Hematopoietic multipotent progenitor cell treated with erythropoietin and hydrocortisone succinate and interleukin-3 and kit ligand, for 6 days (in vitro differentiated cells): Measurements from ENCODE around the gene USP10.

ENCODE experiments used
- DNase-seq: peaks from one replicate; pipeline ENCODE4 v3.0.0-alpha.2; 2015

The USP10 gene

DNA sequence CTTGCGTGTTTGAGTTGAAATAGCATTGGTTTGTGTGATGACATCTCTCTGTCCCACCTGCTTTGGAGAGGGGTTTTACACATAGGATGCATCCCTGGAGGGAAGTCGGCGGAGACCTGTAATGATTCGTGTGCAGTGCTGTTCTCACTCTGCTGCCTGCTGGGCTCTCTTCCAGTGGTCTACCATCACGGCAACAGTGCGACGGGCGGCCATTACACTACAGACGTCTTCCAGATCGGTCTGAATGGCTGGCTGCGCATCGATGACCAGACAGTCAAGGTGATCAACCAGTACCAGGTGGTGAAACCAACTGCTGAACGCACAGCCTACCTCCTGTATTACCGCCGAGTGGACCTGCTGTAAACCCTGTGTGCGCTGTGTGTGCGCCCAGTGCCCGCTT is 78.9 kb downstream of the USP10 start:
- DNase-seq, result no peak

DNA sequence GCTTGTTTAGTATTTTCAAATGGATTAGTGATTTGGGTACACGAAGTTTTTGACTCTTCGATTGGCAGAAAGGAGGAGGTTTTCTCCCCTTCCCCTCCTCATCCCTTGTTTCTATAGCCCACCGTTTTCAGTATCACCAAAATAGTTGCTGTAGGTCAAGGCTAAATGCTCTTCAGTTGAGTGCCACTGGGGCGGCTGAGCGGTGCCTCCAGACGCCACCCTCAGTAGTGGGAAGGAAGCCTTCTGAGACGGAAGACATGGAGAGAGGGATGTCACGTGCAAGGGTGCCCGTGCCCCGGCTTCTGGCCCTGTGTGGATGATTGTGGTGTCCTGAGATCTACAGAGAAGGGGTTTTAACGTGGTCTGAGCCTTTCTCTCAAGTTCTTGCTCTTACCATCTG is 80.3 kb downstream of the USP10 start:
- no peak for DNase-seq

DNA sequence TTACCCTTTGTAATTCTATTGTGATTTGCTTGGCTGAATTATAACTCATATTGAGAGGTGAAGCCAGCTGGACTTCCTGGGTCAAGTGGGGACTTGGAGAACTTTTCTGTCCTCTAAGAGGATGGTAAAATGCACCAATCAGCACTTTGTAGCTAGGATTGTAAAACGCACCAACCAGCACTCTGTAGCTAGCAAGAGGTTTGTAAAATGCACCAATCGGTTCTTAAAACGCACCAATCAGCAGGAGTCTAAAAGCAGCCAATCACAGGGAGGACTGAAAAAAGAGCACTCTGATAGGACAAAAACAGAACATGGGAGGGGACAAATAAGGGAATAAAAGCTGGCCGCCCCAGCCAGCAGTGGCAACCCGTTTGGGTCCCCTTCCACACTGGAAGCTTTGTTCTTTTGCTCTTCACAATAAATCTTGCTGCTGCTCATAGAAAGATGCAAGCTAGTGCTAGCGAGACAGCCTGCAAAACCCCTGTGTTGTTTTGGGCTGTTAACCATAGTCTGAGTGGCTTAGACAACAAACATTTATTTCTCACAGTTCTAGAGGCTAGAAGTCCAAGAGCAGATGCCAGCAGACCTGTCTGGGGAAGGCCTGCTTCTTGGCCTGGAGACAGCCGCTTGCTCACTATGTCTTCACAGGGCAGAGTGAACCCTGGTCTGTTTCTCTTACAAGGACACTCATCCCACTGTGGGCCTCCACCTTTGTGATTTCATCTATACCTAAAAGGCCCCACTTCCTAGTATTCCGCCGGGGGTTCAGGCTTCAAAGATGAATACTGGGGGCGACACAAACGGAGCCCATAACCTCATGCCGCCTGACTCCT is 81.0 kb downstream of the USP10 start:
- DNase-seq, result no peak

DNA sequence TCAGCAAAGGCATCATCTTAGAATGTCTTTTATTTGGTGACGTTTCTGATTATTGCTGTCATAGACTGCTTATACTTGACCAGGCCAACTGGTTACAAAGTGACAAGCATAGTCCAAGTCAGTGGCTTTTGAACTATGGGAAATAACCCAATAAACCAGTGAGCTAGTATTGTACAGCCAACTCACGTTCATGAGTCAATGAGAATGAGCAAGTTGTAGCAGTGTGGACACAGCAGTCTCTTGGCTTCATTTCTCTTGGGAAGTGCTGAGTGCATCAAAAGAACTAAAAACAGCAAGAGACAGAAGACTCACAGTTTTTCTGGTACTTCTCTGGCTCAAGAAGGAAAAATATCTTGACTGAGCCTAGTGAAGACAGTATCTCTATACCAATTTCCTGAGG is 83.0 kb downstream of the USP10 start:
- no peak for DNase-seq

DNA sequence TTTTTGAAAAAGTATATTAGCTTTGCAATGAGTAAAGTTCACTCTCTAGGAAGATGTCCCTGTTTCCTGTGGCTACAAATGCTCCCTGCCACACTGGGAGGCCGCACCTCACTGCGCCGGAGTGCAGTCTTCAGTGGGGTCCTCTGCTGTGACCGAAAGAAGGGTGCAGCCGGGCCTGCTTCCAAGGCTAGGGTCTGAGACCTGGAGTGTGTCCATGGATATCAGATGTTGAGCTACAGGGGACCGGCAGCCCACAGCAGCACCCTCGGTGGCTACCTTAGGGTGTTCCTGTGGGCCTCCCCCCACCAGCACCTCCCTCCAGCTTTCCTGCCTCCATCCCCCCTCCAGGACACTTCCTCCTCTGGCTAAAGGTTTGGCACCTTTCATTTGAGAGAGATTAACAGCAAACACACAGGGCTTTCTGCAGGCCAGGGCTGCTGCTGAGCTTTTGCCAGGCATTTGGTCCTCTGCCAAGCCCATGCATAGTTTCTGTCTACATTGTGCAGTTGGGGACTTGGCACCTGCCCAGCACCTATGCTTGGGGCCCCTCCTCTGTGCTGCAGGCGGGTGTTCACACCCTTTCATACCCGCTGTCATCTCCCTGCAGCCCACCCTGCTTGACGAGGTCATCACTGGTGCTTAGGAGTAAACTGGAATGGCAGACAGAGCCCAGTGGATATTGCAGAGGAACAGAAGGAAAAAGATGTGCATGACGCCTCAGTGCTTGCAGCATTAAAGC is 86.2 kb downstream of the USP10 start:
- DNase-seq, result peak; percentile 73

DNA sequence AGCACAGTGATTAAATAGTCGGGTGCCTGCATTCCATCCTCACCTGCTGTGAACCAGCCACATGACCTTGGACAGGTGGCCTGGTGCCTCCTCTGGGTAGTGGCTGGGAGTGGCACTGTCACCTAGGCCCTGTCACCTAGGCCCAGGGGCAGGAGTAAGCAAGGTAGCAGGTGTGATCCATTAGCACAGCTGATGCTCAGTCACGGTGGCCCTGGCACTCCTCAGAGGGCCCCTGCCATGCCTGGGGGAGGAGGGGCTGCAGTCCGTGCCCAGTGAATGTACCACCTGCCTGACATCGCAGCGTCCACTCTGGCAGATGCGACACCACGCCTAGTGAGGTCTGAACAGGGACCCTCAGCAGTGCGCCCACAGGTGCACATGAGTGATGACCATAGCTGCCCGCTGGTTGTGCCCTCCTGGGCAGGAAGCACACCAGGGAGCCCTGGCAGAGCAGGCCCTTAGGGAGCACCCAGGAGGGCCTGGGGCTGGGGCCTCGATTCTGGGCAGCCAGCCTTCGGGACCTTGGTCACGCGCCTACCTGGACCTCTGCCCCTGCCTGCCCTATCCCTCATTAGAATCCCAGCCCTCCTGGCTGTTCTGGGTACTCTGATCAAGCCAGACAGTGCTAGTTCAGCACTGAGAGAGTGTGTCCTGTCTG is 86.9 kb downstream of the USP10 start:
- DNase-seq, result no peak

DNA sequence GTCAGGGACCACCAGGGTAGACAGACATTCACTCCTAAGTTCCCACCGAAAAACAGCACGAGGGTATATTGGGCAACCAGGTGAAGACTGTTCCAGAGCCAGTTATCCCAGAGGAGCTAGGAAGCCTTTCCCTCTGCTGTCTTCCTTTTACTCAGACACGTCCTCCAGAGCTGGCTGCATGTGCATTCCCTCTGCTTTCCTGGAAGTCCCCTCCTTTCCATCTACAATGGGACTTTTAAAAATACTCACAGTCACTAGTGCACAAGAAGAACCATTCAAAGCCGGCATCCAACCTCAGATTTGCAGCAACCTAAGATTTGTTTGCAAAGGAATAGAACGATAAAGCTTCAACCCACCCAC is 87.4 kb downstream of the USP10 start:
- no peak for DNase-seq

DNA sequence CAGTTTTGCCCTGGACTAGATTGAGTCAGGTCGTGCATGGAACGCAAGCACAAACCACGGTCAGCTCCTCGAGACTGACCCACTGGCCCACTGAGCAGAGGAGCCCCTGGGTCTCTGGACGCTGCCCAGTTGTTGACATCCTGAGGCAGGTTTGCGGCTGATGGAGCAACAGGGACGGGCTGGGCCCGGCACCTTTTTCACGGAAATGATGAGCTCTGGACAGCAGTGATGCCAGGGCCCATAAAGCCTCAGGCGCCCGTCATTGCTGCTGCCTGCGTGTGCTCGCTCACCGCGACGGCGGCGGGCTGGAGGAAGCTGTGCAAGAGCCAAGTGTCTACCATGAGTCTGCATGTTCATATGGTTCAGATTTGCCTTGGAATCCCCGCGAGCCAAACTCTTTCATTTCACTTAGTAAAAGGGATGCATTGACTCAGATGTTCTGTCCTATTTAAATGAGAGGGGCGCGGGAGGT is 89.2 kb downstream of the USP10 start:
- DNase-seq, result no peak

DNA sequence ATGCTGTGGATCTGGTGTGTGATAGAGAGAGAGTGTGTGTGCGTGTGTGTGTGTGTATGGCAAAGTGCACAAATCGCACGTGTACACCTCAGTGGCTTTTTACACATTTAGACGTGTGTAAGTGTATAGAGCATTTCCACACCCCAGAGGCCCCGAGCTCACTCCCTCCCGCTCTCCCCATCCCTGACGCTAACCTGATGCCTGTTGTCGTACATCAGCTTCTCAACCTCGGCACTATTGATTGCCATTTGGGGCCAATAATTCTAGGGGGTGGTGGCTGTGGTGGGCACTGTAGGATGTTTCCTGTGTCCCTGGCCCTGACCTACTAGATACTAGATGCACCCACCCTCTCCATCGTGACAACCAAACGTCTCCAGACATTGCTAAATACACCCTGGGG is 89.6 kb downstream of the USP10 start:
- DNase-seq, result no peak

DNA sequence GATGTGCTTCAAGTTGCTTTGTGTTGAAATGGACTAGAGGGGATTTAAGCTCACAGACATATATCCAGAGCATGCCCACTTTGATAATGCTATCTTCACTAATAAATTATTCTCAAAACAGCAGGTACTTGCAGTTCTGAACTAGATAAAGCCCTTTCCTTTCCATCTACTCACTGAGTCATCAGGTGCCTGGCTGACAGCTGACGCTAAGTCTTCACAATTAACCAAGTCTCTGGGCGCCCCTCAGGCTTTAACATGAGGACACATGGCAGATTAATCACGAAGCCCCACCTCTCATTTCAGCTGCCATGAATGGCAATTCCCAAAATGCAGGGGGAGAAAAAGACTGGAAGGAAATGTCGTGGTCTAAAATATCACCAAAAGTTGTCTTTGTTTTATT is 90.5 kb downstream of the USP10 start:
- no peak for DNase-seq

DNA sequence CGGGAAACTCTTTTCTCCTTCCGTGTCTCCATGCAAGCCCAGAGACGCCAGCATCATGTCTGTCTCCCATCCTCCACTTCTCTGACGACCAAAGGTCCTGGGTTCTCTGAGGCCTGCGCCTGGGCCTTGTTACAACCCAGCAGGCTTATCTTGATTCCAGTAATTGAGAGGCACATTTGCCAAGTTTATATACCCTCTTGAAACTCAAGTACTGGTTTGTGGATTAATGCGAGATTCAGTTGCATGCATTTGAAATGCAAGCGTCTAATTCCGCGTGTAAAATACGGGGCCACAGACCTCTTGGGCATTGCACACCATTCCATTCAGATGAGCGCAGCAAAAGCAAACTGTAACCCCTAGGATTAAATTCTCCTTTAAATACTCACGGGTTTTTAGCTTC is 91.3 kb downstream of the USP10 start:
- no peak for DNase-seq

DNA sequence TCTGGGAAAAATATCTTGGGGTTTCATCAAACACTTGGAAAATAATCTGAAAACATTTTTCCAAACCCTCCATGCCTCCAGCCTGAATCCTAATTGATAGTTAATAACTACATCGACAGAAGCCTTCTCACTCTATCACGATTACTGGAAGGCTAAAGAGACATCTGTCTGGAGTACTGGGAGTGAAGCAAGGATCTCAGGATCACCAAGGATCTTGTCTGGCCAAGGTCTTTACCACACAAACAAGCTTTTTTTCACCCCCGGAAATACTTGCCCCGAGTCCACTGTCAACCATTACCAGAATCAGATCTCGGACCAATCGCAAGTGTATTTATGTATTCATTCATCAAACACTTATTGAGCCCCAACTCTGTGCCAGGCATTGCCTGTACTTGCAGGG is 91.7 kb downstream of the USP10 start:
- DNase-seq, result no peak

DNA sequence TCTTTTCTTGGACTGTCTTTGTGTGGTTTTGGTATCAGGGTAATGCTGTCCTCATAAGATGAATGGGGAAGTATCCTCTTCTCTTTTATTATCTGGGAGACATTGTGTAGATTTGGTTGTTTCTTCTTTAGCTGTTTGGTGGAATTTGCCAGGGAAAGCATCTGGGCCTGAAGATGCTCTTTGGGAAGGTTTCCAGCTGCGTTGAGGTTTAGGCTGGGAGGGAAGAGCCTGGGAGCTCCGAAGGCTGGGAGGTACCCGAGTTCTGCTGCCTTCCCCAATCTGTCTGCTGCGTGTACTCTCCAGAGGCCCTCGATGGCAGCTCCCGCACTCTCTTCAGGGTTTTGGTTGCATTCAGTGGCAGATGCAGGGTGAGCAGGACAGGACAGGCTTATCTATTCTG is 94.4 kb downstream of the USP10 start:
- DNase-seq, result no peak

DNA sequence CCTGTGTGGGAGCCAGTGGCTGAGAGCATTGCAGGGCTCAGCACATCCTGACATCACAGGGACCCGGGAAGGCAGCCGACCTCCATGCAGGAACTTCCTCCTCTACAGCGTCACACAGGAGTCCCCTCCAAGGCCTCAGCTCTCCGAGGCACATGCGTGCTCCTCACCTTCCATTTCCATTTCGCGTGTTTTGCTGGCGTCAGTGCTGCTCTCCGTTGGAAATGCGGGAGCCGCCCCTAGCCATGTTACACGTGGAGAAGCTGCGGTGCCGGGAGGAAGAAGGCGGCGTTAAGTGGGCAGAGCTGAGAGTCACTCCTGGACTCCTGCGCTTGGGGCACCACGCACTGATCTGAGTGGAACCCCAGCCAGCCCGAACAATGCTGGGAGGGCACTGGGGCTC is 94.8 kb downstream of the USP10 start:
- DNase-seq, result no peak

DNA sequence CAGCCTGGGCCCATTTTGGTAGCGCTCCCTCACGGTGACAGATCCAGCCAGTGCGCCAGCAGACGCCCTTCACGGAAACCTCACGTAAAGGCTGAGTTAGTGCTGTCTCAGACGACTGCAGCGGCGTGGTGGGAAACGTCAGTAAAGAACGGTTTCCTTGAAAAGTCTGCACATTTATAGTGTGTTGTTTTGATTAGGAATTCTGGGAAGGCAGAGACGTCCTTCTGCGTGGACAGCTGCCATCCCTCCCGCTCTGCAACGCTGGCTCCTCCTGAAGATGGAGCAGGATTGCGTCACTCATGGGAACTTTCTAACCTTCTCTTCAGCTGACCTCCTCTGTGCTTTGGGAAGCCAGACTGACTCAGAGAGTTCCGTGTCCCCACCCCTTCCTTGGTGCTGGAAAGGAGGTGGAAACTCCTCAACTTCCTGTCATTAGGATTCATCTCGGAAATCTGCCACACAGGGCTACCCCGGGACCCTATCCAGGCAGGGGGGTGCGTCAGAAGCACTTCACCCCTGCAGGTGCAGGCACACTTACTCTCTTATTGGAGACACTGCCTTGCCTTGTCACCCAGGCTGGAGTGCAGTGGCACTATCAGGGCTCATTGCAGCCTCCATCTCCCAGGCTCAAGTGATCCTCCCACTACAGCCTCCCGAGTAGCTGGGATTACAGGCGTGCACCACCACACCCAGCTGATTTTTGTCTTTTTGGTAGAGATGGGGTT is 95.7 kb downstream of the USP10 start:
- DNase-seq, result no peak

DNA sequence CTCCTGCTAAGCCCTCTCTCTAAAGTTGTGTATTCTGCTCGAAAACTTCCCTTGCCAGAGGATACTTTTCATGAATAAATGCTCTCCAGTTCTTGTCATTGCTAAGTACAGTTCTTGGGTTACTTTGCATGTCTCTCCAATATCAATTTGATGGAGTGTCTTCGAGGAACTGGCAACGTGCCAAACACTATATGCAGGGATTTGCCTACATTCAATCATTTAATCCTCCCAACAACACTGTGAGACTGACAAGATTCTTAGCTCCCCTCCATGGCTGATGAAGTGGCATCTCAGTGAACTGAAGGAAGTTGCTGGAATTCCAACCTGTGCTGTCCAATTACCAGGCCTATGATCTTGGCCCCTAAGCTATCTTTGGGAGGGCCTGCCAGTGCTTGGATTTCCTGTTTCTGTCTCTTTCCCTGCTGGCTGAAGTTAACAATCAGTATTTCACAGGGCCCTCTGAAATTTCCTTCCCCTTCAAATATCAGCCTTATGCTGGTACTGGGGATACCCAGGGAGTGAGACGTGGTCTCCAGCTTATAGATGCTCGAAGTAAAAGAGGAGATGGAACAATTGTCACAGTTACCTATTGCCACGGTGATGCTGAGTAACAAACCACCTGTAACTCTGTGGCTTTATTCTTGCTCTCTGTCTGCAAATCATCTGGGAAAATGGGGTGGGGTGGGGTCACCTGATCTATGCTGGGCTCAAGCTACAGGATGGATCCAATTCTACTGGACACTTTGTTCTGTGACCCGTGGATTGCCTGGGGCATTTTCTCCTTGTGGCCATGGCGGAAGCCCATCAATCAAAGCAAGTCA is 100.6 kb downstream of the USP10 start:
- DNase-seq, result no peak

DNA sequence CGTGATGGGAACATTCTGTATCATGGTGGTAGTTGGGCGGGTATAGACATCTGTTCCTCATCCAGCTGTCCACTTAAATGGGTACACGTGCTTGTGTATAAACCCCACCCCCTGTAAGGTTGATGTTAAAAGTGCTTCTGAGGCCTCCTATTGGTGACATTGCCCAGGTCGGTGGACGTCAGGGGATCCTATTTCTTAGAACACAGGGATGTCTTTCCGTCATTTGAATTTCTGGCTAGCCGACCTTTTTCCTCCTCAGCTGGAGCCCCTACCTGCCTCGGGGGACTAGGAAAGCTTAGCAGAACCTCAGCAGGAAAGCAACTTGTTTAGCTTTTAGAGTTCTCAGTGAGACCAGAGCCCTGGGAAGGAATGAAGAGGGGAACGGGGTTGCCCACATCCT is 103.3 kb downstream of the USP10 start:
- DNase-seq, result no peak

DNA sequence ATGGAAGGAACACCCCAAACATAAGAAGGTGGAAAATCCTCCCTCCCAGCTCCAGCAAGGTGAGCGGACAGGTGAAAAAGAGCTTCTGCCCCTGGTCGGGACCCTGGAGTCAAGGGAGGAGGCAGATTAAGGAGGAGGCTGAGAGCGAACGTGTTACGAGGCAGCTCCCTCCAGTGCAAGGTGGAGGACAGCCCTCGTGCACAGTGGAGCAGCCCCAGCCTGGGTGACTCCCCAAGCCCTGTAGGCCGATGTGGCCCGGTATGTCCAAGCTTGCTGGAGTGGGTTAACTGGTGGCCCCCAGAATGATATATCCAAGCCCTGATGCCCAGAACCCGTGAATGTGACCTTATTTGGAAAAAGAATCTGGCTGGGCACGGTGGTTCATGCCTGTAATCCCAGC is 104.5 kb downstream of the USP10 start:
- no peak for DNase-seq

DNA sequence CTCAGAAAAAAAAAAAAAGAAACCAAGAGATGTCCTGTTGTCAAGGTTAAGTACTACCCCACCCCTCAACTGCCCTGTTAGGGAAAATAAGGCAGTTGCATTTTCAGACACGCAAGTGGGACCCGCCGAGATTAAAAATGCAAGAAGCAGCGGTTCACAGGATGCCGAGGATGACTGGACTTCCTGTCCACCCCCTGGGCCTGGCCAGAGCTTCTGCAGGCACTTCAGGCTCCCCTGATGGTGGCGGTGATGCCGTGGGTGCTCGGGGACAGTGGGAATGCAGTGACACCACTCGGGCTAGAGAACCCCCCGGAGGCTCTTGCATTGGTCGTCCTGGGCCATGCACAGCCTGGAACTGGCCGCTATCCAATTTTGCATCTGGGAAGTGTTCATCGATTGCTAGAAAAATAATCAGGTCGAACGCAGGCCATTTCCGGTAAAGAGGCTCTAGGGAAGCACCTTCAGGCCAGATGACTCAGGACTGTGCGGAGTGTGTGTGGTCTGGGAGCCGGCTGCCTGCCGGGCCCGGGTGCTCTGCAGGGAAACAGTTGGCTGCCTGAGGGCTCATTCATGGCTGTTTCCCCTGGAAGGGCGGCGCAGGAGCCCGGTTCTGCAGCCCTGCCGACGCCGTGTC is 106.6 kb downstream of the USP10 start:
- no peak for DNase-seq

DNA sequence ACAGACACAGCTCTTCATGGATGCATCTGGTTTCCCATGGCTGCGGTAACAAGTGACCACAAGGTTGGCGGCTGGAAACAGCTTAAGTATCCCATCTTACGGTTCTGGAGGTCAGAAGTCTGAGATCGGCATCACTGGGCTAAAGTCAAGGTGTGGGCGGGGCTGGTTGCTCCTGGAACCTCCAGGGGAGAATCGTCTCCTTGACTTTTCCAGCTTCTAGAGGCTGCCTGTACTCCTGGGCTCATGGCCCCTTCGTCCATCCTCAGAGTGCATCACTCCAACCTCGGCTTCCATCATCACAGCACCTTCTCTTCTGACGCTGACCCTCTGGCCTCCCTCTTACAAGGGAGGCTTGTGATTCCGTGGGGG is 107.1 kb downstream of the USP10 start:
- DNase-seq, result no peak

DNA sequence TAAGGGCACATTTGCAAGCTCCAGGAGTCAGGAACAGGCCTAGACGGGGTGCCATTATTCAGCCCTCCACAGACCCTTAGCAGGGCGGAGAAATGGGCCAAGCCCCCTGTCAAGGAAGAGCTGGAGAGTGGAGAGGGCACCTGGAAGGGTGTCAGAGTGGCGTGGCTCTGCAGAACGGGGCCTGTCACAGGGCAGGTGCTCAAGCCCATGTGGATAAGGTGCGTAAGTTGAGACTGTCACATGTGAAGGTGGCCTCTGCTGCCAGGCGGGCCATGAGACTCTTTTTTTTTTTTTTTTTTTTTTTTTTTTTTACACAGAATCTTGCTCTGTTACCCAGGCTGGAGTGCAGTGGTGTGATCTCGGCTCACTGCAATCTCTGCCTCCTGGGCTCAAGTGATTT is 108.0 kb downstream of the USP10 start:
- DNase-seq, result no peak

DNA sequence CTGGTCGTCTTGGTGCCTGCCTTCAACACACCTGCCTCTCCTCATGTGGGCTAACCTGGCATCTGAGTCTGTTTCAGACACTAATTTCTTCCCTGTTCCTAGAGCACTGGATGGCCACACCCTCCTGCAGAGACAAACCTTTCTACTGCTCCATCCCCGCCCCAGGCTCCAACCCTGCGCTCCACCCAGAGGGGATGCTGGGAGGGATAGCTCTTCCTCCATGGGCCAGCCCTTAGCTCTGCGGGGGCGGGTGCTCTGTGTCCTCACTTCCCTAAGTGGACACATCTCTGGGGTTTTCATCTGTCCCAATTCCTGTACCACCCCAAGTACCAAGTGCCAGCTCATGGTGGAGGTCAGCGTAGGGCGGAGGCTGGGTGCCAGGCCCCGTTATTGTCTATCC is 109.0 kb downstream of the USP10 start:
- DNase-seq, result no peak
